ENCODE data around the gene GAS6. TPM values are rescaled to one million over a fixed set of nuclear protein-coding genes. Genes with fewer than 3 reads are reported as not detected.
A peak's percentile ranks its signal among the peaks of the same experiment; 100 is the strongest.

Gene GAS6
- polyA plus RNA-seq, 1 experiment: 374 TPM

DNA sequence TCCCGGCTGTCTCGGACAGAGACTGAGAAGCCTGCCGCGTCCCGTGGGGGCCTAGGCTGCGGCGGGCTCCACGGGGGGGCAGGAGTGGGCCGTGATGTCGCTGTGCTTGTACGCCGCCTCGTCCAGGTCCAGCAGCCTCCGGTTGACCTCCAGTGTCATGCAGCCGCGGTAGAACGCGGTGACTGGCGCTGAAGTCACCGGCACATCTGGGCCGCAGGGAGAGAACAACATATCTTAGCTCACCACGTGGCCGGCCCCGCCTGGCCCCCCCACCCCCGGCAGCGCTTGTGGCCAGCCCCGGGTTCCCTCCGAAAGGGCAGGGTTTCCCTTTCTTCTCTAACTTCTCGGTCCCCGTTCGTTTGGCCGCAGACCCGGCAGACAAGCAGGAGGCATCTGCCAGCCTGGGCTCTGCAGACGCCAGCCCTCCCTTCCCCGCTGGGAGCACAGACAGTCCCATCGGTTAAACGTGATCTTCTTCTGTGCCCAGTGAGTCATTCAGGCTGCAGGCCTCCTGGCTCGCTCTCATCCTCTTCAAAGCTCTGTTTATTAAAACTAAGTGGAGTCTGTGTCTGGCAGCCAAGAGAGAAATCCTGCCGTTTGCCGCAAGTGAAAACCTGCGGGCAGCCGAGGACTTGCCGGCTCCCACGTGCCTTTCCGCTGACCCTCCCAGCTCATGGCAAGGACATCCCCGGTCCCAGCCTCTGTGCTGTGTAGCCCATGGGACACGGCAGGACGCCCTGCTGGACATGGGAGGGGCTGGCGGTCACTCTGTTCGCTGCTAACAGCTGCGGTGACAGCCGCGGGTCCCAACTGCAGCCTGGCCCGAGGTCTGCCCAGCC, 42.8 kb downstream of the GAS6 start:
- peak; percentile 97 for DNase-seq (ENCODE audit: low read depth)
- peaks cover 36% of the 10 kb centered on the region for H3K36me3 ChIP-seq (ENCODE audit: control insufficient read depth, insufficient read depth, low read length)
- CTCF ChIA-PET: interaction anchor here (1.0 to 5.0 kb wide), 3 partner anchors 82 to 125 kb away, joined by 3 to 31 read pairs (median 3); no protein-coding TSS in a partner anchor
- H3K27me3 ChIP-seq (ENCODE audit: control insufficient read depth, insufficient read depth, low read length): no peaks in the 10 kb centered on the region
- POLR2A ChIA-PET: no interaction called here
- H3K4me3 ChIP-seq (ENCODE audit: low read depth, low read length): no peak overlapping the region
- TF ChIP-seq, protein P1, sequence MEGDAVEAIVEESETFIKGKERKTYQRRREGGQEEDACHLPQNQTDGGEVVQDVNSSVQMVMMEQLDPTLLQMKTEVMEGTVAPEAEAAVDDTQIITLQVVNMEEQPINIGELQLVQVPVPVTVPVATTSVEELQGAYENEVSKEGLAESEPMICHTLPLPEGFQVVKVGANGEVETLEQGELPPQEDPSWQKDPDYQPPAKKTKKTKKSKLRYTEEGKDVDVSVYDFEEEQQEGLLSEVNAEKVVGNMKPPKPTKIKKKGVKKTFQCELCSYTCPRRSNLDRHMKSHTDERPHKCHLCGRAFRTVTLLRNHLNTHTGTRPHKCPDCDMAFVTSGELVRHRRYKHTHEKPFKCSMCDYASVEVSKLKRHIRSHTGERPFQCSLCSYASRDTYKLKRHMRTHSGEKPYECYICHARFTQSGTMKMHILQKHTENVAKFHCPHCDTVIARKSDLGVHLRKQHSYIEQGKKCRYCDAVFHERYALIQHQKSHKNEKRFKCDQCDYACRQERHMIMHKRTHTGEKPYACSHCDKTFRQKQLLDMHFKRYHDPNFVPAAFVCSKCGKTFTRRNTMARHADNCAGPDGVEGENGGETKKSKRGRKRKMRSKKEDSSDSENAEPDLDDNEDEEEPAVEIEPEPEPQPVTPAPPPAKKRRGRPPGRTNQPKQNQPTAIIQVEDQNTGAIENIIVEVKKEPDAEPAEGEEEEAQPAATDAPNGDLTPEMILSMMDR (IDR thresholded peaks at IDR 0.05; ENCODE audit: insufficient read depth, low read depth, low read length): 0 out of 2 replicates have a peak, but pooled peaks have one; percentile 17

DNA sequence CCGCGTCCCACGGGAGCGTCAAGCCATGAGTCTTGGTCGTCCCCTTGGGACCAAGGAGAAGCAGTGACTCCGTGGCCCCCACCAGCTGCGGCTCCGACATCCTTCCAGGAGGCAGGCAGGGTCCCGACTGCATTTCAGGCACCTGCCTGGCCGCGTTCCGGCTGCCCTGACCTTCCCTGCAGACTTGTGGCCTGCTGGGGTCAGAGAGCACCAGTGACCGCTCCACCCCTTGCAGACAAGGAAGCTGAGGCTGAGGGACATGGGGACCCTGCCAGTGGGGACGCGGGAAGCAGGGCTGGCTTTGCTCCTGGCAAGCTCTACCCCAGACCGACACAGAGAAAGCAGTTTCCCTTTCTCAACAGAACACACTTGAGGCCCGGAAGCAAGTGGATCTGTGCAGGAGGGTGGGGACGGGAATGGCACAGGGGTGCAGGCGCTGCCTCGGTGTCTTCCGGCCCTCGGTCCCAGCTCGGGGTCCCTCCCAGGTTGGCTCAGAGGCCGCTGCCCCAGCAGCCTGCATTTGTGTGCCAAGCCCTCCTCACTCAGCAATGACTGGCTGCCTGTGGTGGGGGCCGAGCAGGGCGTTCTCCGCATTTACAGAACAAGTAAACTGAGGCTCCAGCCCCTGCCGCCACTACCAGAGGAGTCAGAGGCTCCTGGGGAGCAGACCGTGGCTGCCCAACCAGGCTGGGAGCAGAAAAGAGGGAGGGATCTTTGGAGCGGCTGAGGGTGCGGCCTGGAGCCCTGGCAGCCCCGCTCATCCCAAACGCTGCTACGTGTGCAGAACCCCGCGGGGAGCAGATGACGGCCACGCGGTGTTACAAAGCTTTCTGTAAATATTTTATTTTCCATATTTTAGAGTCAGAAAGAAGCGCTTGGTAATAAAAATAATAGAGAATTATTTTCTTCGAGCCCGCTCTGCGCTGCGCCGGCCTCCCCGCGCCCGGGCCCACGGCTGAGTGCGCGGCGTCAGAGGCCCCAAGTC, 43.9 kb downstream of the GAS6 start:
- Histone ChIP-seq H3K27me3 (ENCODE audit: control insufficient read depth, insufficient read depth, low read length) (no peaks in the 10 kb centered on the region), H3K4me3 (ENCODE audit: low read depth, low read length) (no peak overlapping the region), H3K36me3 (ENCODE audit: control insufficient read depth, insufficient read depth, low read length) (peaks cover 30% of the 10 kb centered on the region)
- no peak for DNase-seq (ENCODE audit: low read depth)
- TF ChIP-seq, protein P1 (IDR thresholded peaks at IDR 0.05; ENCODE audit: insufficient read depth, low read depth, low read length): no peak
- CTCF ChIA-PET: interaction anchor here (0.7 to 5.0 kb wide), 4 partner anchors 20 to 126 kb away, joined by 3 to 31 read pairs (median 3); no protein-coding TSS in a partner anchor
- POLR2A ChIA-PET: no interaction called here

DNA sequence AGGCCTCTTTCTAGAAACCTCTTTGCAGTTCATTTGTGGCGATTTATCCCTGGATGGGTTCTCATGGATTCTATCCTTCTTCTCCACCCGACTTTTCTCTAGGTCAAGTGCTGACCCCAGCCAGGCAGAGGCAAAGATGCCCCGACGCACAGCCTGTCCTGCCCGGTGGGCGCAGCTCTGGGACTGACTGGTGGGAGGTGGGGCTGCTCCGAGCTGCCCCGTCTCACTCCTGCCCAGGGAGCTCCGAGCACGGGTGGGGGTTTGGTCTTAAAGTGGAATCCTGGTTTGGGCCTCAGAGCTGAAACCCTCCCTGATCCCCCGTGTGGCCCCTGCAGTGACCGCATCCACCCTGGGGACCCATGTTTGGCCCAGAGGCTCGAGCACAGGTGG, 44.5 kb downstream of the GAS6 start:
- ChIA-PET CTCF (interaction anchor here (0.7 to 5.0 kb wide), 3 partner anchors 21 to 127 kb away, joined by 3 to 31 read pairs (median 3); no protein-coding TSS in a partner anchor), POLR2A (no interaction called here)
- Histone ChIP-seq H3K4me3 (ENCODE audit: low read depth, low read length) (no peak overlapping the region), H3K36me3 (ENCODE audit: control insufficient read depth, insufficient read depth, low read length) (peaks cover 28% of the 10 kb centered on the region), H3K27me3 (ENCODE audit: control insufficient read depth, insufficient read depth, low read length) (no peaks in the 10 kb centered on the region)
- TF ChIP-seq, protein P1 (IDR thresholded peaks at IDR 0.05; ENCODE audit: insufficient read depth, low read depth, low read length): no peak
- DNase-seq (ENCODE audit: low read depth): no peak

DNA sequence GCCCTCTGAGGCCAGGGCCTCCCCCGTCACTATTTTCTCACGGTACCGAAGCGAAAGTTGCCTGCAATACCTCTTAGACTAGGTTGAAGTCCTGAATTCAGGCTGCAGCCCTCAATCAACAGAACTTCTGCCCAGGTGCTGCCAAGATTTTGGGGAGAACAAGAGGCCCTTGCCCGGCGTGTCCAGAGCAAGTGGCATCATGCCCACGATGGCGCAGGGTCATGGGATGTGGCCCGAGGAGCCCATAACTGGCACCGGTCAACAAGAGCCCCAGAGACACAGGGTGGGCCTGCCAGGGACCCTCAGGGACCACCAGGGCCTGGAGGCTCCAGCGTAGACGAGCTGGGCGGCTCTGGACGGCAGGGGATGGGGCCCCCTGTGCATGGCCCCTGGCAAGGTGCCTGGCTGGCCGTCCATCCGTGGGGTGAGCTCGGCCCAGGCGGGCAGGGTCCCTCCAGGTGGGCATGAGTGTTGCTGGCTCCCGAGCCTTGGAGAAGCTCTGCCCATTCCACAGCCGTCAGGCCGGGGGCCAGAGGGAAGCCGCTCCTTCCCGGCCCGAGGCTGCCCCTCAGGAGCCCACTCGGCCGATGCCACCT, 45.1 kb downstream of the GAS6 start:
- CTCF ChIA-PET: interaction anchor here (1.0 to 5.0 kb wide), 3 partner anchors 21 to 128 kb away, joined by 3 to 31 read pairs (median 4); no protein-coding TSS in a partner anchor
- Histone ChIP-seq H3K27me3 (ENCODE audit: control insufficient read depth, insufficient read depth, low read length) (no peaks in the 10 kb centered on the region), H3K4me3 (ENCODE audit: low read depth, low read length) (no peak overlapping the region), H3K36me3 (ENCODE audit: control insufficient read depth, insufficient read depth, low read length) (peaks cover 25% of the 10 kb centered on the region)
- POLR2A ChIA-PET: no interaction called here
- DNase-seq (ENCODE audit: low read depth): no peak
- TF ChIP-seq, protein P1 (IDR thresholded peaks at IDR 0.05; ENCODE audit: insufficient read depth, low read depth, low read length): no peak

Data from BJ (cell line).